Ectodermal cell (in vitro differentiated cells): ENCODE data around the gene CDX1.

Experiments
- H3K27ac ChIP-seq: 2 replicates; pipeline ENCODE4 v1.7.0; 2013; ENCODE audit warnings: mild to moderate bottlenecking, low read depth, low read length; ENCODE audit not compliant: insufficient read depth, poor library complexity, severe bottlenecking
- H3K27me3 ChIP-seq: 2 replicates; pipeline ENCODE4 v1.7.0; 2013; ENCODE audit warnings: mild to moderate bottlenecking, low read length; ENCODE audit not compliant: insufficient read depth, control insufficient read depth, poor library complexity, severe bottlenecking
- H3K36me3 ChIP-seq: one replicate; pipeline ENCODE4 v1.7.0; 2013; ENCODE audit warnings: low read length; ENCODE audit not compliant: control insufficient read depth, insufficient read depth
- H3K4me1 ChIP-seq: one replicate; pipeline ENCODE4 v1.7.0; 2013; ENCODE audit warnings: low read length; ENCODE audit not compliant: control insufficient read depth, insufficient read depth
- H3K4me3 ChIP-seq: 2 replicates; pipeline ENCODE4 v1.7.0; 2013; ENCODE audit warnings: low read depth, low read length, control low read depth; ENCODE audit not compliant: insufficient read depth
- H3K9me3 ChIP-seq: 2 replicates; pipeline ENCODE4 v1.7.0; 2013; ENCODE audit warnings: mild to moderate bottlenecking, low read length, moderate library complexity; ENCODE audit not compliant: control insufficient read depth
- WGBS, 2 experiments: methylation state at CpG; one replicate each; pipeline ENCODE4 v1.1.7; 2013; ENCODE audit warnings: missing lambda C conversion rate in 2 of 2; 5-methylcytosine and 5-hydroxymethylcytosine counted together

Gene CDX1

DNA sequence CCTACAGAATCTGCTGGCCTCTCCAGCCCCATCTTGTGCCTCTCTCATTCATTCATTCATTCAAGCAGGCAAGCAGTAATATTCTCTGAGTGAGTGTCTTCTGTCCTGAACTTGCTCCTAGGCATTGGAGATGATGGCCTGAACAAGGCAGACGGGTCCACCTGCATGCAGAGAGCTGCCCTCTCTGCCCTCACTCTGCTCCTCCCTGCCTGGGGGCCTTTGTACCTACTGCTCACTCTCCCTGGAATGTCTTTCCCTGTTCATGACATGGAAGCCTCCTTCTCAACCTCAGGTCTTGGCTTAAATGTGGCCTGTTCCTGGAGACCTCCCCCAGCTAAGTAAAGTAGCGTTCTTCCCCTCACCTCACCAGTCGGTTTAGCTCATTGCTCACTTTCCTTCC lies 6.6 kb downstream of the CDX1 start:
- Histone ChIP-seq H3K9me3 (no peaks in the 10 kb centered on the region), H3K4me3 (no peak overlapping the region), H3K27ac (no peak overlapping the region), H3K36me3 (no peaks in the 10 kb centered on the region), H3K4me1 (peaks cover 9% of the 10 kb centered on the region), H3K27me3 (peaks cover 30% of the 10 kb centered on the region)
- WGBS, 2 experiments = 66 to 84% methylated on average over 3 of the region's 3 CpGs

DNA sequence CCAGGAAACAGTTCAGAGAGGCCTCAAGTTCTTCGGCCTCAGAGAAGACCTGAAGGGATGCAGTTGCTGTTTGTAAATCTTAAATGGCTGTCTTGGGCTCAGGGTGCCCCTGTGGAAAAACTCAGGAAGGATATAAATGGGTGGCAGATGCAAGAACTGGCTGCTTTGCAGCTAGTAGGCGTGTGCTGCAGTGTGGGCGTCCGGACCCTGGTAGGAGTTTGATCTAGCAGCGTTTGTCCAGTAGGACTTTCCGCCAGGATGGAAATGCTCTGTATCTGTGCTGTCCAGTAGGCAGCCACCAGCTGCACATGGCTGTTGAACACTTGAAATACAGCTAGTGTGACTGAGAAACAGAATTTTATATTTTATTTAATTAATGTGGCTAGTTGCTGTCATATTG lies 7.7 kb downstream of the CDX1 start:
- Histone ChIP-seq H3K27me3 (peaks cover 19% of the 10 kb centered on the region), H3K4me3 (no peak overlapping the region), H3K36me3 (no peaks in the 10 kb centered on the region), H3K9me3 (no peaks in the 10 kb centered on the region), H3K27ac (no peak overlapping the region), H3K4me1 (peaks cover 9% of the 10 kb centered on the region)
- WGBS, 2 experiments = 94 to 96% methylated on average over 6 of the region's 6 CpGs

DNA sequence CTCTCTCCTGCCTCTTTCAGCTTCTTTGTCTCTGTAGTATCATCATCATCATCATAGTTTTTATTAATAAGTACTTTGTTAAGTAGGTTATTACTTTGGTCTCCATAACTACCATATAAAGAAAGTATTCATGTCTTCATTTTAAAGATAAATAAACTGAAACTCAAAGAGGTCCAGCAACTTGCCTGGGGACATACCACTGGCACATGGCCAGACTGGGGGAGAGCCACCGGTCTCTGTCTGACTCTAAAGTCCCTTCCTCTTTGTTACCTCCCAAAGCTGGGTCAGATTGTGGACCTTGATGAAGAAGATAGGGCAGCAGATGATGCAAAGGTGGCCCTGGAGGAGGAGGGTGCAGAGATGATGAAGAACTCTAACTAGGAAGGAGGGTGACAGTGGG lies 8.5 kb downstream of the CDX1 start:
- no peaks in the 10 kb centered on the region for H3K36me3 ChIP-seq
- H3K9me3 ChIP-seq = no peaks in the 10 kb centered on the region
- H3K4me1 ChIP-seq = peaks cover 9% of the 10 kb centered on the region
- peaks cover 11% of the 10 kb centered on the region for H3K27me3 ChIP-seq
- 94 to 100% methylated on average over 1 of the region's 1 CpG for WGBS, 2 experiments
- no peak overlapping the region for H3K4me3 ChIP-seq
- H3K27ac ChIP-seq = no peak overlapping the region

DNA sequence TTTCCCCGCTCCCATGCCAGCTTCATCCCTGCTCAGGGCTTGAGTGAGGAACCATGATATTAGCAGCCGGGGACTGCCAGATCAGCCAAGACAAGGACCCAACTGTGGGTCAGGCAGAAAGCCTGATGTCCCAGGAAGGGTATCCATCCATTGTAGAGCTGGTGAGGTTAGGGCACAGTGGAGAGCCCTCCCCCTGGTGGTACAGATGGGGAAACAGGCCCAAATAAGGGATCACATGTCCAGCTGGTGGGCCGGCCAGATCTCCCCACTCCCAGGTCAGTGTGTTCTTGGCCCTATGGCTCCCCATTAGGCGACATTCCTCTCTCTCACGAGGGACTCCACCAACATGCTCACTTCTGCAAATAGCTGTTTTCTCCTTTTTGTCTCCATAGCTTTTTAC lies 9.0 kb downstream of the CDX1 start:
- H3K27ac ChIP-seq = no peak overlapping the region
- WGBS, 2 experiments = 60 to 67% methylated on average over 5 of the region's 5 CpGs
- H3K4me3 ChIP-seq = no peak overlapping the region
- no peaks in the 10 kb centered on the region for H3K9me3 ChIP-seq
- H3K36me3 ChIP-seq = no peaks in the 10 kb centered on the region
- H3K4me1 ChIP-seq = peaks cover 9% of the 10 kb centered on the region
- H3K27me3 ChIP-seq = peaks cover 6% of the 10 kb centered on the region

DNA sequence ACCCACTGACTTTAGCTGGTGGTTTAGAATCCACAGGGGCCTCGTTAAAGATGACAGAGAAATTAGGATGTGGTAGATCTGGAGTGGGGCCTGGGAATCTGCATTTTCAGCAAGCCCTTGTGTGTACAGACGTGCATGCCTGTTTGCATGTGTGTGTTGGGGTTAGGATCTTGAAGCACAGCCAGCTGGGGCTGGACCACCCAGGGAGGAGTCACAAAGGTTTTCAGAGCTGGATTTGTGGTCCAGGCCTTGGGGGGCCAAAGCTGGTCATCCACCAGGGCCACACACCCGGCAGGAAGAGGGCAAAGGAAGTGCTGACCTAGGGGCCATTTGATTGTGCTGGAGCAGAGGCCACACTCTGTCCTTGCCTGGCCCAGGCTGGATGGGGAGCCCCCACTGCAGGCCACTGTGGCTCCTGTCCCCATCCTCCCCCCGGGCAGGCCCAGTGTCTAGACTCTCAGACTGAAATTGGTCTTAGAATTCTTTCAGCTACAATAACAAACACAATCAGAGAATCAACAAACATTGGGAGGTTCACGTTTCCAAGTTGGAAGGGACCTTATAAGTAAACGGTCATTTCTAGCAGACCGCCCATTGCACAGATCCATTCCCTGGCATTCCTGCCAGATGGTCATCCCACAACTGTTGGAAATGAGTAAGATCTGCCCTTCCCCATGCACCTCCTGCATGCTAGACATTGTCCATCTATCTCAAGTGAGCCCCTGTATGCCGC lies 10.3 kb downstream of the CDX1 start:
- no peaks in the 10 kb centered on the region for H3K27me3 ChIP-seq
- H3K4me1 ChIP-seq = peaks cover 9% of the 10 kb centered on the region
- H3K9me3 ChIP-seq = no peaks in the 10 kb centered on the region
- H3K4me3 ChIP-seq = no peak overlapping the region
- WGBS, 2 experiments = 91 to 92% methylated on average over 8 of the region's 8 CpGs
- no peaks in the 10 kb centered on the region for H3K36me3 ChIP-seq
- no peak overlapping the region for H3K27ac ChIP-seq

DNA sequence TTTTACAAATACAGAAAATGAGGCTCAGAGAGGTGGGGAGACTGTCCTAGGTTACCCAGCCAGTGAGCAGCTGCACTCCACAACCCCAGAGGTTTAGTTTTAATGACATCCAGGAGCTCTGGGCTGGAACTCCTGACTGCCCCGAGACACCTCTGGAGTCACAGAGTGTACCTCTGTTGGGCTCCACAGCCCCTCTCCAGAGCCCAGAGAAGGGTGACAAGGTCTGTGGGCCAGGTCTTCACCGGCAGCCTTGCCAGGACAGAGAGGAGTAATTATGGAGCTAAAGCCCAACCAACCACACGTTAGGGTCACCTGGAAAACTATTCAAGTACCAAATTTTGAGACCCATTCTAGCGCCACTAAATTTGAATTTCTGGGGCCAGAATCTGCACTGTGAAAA lies 11.1 kb downstream of the CDX1 start:
- Histone ChIP-seq H3K4me3 (no peak overlapping the region), H3K27ac (no peak overlapping the region), H3K4me1 (peaks cover 8% of the 10 kb centered on the region), H3K27me3 (no peaks in the 10 kb centered on the region), H3K9me3 (no peaks in the 10 kb centered on the region), H3K36me3 (no peaks in the 10 kb centered on the region)
- WGBS, 2 experiments = 87 to 91% methylated on average over 4 of the region's 4 CpGs

DNA sequence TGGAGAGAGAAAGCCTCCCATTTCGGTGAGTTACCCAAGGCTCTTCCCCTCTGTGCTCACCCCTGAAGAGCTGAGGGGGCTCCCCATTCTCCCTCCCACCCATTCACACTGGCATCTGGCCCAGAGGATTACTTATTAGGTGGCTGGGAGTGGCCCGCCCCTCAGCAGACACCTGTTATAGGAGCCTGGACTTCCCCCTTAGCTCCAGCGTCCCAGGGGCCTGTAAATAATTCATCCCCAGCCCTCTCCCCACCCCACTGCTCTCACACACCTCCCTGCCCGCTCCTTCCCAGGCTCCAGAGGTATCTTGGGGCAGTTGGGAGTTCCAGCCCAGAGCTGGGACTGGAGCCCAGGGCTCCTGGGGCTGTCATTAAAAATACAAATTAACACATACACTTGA lies 11.7 kb downstream of the CDX1 start:
- Histone ChIP-seq H3K36me3 (no peaks in the 10 kb centered on the region), H3K27me3 (no peaks in the 10 kb centered on the region), H3K27ac (no peak overlapping the region), H3K4me3 (no peak overlapping the region), H3K4me1 (peaks cover 3% of the 10 kb centered on the region), H3K9me3 (no peaks in the 10 kb centered on the region)
- WGBS, 2 experiments = 78 to 79% methylated on average over 4 of the region's 4 CpGs

DNA sequence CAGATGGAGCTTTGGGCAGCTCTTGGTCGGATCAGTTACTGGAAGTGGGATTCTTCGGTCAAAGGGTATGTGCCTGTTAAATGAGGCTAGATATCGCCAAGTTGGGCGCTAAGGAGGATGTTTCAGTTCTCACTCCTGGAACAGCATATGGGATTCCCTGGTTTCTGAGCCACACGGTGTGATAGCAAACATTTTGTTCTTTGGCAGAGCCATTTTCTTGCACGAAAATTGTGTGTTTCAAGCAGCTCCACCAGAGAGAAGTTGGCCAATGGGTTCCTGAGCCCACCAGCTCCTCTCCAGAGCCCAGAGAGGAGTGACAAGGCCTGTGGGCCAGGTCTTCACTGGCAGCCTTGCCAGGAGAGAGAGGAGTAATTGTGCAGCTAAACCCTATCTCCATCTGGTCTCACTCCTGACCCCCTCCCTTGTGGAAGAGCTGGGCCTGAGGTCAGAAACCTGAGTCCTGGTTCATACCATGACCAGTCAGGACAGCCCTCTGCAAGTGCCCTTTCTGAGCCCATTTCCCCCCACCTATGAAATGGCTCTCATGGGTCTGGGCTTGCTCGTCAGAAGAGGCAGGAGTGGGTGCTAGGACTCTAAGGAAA lies 12.5 kb downstream of the CDX1 start:
- H3K9me3 ChIP-seq = no peaks in the 10 kb centered on the region
- 93 to 94% methylated on average over 7 of the region's 7 CpGs for WGBS, 2 experiments
- no peaks in the 10 kb centered on the region for H3K27me3 ChIP-seq
- no peaks in the 10 kb centered on the region for H3K36me3 ChIP-seq
- no peak overlapping the region for H3K4me3 ChIP-seq
- no peaks in the 10 kb centered on the region for H3K4me1 ChIP-seq
- no peak overlapping the region for H3K27ac ChIP-seq

DNA sequence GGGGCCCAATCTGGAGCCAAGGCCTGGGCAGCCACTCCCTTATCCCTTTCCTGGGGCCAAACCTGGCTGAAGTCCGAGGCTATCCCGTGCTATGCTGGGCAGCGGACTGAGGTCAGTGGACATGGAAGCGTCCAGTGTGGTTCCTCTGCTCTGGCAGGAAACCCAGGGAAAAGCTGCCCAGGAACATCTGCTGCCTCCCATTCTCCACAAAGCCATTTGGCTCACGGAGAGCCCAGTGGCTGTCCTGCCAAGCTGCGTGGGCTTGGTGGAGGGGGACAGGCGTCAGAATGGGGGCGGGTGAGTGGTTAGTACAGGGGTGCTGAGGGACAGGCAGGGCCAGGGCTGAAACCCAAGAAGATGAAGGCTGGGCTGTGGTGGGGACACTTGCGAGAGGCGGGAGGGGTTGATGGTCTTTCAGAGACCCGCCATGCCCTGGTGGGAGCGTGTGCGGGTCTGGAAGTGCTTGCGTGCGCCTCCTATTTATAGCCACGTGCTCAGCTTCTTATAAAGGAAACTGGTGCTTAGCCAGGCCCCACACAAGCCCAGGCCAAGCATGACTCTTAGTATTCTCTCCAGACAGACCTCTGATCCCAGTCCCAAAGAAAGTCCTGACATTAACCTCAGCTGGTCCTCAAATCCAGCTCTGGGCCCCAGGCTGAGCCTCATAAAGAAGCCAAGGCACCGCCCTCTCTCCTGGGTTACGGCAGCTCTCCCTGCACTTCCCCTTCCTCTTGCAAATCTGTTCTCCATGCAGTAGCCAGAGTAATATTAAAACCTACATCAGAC lies 13.9 kb downstream of the CDX1 start:
- H3K27ac ChIP-seq = no peak overlapping the region
- 91 to 94% methylated on average over 18 of the region's 18 CpGs for WGBS, 2 experiments
- no peaks in the 10 kb centered on the region for H3K9me3 ChIP-seq
- H3K4me1 ChIP-seq = peaks cover 5% of the 10 kb centered on the region
- peaks cover under 1% of the 10 kb centered on the region for H3K27me3 ChIP-seq
- H3K36me3 ChIP-seq = no peaks in the 10 kb centered on the region
- no peak overlapping the region for H3K4me3 ChIP-seq

DNA sequence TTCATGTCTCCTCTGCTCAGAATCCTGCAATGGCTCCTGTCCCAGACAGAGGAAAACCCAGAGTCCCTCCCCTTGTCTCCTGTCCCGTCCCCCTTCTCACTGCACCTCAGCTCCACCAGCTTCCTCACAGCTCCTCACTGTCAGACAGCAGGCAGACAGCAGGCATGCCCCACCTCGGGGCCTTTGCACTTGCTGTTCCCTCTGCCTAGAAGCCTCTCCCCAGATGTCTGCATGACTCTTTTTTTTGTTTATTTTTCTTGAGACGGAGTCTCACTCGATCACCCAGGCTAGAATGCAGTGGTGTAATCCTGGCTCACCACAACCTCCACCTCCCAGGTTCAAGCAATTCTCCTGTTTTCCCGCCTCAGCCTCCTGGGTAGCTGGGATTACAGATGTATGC lies 14.4 kb downstream of the CDX1 start:
- H3K9me3 ChIP-seq = no peaks in the 10 kb centered on the region
- peaks cover 6% of the 10 kb centered on the region for H3K27me3 ChIP-seq
- 91 to 97% methylated on average over 5 of the region's 5 CpGs for WGBS, 2 experiments
- no peaks in the 10 kb centered on the region for H3K36me3 ChIP-seq
- no peak overlapping the region for H3K27ac ChIP-seq
- H3K4me1 ChIP-seq = peaks cover 11% of the 10 kb centered on the region
- no peak overlapping the region for H3K4me3 ChIP-seq
